Stimulated activated CD4-positive, alpha-beta T cell treated with anti-CD3 and anti-CD28 coated beads, Interleukin-12 subunit alpha, Interleukin-12 subunit beta, amount 100 ng/mL, for 24 hours (primary cell): ENCODE data around the gene FAM149B1.
"Not testable (repeated sequence)": the region's sequence is repeated elsewhere in the genome, so short reads cannot be mapped to it uniquely, and the experiment has no call there.

ENCODE experiments used
- DNase-seq, 2 experiments: peaks; one replicate each; pipeline ENCODE4 v3.0.0-alpha.2; 2020; ENCODE audit warnings: low read depth in 2 of 2

Gene FAM149B1

DNA sequence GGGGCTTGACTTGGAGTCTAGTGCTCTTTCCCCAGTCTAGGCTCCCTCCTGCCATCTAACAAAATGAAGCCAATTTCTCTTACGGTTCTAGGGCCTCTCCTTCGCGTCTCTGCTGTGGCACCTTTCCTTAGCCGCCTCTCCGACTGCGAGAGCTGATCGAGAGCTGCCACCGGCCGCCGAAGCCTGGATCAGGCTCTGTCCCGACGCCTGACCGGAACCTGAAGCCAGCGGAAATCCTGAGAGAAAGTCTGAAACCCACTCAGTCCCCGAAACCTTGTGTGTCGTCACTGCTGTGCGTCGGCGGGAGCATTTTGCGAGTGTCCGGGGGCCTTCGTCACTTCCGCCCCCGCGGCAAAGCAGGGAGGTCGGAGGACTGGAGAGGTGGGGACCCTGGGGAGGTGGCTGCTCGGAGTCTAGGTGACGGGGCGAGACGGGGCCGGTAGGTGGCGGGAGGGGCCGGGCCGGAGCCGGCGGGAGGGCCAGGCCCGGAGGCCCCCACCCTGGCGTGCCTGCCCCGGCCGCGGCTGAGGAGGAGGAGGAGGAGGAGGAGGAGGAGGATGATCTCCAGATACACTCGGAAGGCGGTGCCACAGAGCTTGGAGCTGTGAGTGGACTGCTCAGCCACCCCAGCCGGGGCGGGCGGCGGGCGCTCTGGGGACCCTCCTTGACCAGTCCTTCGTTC, at the start of gene FAM149B1, which contains the start of gene ECD:
TSS of gene FAM149B1 (plus strand) at position 337 of the 682 bp plus-strand sequence. CDS start at position 558, 221 bp downstream.
TSS of gene ECD (minus strand) at position 226 of the 682 bp plus-strand sequence. CDS start 4,071 bp downstream, outside the sequence.
- DNase-seq: peak; percentile 89 to 91

DNA sequence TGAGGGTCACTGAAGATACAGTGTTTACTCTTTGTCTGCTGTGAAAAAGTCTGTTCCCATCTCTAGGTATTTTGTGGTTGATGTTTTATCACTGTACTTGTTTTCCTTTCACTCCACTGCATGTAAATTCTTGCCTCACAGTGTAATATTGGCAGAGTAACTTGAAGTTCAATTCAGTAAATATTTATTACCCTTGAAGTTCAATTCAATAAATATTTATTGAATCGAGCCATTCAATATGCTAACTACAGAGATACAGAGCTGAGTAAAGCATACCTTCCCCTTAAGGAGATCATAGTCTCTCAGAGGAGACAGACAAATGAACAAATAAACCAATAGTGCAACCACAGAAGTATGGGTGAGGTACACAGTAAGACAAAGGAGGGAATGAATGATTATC, 48.5 kb upstream of the FAM149B1 start:
- no peak for DNase-seq

DNA sequence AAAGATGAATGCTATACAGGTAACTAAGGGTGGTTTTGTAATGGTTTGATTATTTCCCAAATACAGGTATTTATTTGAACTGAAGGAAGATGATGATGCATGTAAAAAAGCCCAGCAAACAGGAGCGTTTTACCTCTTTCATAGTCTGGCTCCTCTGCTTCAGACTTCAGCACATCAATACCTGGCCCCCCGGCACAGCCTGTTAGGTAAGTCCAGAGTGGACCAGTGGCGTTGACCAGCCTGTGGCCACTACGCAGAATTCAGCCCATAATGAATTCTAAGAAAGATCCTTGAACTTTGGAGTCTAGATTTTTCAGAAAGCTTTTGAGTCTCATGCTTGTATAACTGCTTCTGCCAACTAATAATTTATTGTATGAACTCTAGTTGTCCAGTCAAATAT, 48.0 kb upstream of the FAM149B1 start:
- DNase-seq: no peak

DNA sequence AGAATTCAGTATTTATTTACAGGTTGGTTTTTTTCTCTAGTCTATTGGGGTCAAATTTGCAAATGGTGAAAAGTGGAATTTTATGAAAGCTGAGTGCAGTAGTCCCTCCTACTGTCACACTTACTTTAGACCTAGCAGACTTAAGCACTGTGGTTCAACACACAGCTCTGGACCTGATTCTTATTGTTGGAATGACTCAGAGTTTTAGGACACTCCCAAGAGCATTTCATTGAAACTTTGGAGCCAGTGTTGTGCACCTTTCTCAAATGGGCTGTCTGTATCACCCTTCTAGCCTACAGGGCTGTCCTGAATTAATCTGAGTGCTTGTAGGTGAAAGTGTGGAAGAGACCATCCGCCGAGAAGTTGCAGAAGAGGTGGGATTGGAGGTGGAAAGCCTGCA, 41.6 kb upstream of the FAM149B1 start:
- no peak for DNase-seq

DNA sequence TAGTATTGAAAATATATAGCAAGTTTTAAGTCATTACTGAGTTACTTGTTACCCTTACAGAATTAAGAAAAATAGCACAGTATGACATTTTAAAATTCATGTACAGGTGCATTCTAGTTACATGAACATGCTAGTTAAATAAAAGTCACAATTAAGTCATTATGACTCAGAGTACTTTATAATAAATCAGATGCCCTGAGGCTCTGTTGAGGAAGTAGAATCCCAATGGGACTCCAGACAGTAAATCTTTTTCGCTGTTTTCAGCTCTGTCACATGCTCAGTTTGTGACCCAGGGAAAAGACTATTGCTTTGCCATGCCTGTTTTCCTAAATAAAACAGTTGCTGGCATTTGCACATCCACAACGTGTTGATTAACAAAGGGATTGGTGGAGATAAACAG, 36.6 kb upstream of the FAM149B1 start:
- DNase-seq: no peak

DNA sequence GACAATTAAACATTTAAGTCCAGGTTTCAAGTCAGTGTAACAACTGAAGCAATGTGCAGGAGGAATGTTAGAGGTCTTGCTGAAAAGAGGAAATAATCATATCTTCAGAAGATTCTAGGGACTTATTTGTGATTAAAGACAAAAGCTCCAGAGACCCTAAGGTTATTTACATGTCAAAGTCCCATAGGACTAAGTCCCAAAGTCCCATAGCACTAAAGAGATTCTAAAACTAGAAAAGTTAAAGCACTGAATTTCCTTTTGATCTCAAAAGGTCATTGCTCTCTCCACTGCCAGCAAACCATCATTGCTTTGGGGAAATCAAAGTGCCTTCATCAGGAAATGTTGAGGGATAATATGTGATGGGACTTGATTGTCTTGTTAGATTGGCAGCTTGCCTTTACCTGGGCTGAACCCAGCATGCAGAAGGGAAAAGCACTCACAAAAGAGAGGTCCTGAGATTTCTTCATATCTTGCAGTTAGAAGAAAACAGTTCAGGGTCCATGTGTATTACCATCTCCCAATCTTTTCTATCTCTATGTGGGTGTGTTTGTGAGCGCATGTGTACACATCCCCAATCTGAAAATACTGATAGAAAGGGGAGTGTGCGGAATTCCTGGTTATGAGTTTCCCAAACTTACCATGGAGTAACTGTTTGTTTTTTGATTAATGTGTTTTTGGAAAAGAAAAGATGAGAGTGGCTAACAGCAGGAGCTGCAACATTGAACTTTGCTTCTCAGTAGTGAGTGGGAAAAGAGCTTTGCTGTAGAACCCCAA, 35.8 kb upstream of the FAM149B1 start:
- DNase-seq: no peak

DNA sequence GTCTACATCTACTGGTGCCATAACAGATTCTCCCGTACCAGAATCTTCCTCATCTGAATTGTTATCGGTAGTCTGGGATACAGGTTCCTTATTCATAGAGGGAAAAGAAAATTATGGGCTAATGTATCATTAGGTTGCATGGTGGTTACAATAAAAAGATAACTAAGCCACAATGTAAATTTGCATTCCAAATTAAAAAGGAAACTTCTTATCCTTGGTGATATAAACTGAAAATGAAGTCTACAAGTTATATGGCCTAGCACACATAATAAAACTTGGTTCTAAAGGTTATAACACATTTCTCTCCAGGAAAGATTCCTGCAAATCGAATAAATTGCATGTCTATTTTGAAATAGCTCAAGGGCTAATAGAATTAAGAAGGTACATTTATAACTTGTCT, 33.2 kb upstream of the FAM149B1 start:
- DNase-seq: no peak

DNA sequence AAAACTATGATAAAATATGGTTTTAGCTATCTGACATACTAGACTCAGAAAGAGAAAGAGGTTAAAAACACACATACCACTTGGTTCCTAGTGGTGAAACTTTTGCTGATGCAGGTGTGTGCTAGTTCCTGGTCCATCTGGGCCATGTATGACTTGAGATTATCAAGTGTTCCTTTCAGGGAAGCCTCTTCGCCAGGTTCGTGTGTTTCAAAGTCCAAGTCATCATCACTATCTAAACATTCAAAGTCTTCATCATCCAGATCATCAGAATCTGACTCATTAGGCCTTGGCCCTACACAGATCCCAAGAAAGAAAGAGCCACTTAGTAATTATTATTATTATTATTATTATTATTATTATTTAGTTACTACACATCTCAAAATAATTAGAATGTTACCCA, 31.3 kb upstream of the FAM149B1 start:
- DNase-seq: no peak

DNA sequence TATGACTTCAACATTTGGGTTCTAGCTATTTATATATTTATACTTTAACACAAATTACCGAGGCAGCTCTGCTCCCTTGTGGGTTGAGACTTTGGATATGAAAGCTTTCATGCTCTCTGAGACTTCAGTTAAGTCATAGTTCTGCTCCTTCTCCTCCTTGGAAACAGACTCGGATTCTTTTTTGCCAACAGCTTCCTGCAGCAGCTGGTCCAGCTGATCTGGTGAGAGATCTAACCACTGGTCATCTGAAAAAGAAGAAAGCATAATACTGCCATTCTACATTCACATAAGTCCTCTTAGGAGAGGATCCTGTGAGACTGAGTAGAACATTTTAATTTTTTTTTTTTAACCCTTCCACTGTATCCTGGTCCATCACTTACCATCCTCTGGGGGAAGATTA, 28.7 kb upstream of the FAM149B1 start:
- no peak for DNase-seq

DNA sequence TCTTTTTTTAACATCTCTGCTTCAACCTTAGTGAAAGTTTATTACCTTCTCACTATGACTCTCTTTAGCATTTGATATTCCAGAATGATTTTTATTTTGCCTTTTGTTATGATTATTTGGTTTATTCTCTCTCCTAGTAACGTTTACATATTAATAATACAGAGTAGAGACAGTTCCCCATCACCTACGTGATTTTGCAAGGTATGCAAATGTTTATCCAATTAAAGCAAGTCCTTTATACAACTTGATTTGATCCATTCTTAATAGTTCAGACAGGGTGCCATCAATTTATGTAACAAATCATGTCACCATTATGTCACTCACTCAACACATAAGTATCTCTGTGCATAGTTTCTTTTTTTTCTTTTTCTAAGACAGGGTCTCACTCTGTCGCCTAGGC, 26.3 kb upstream of the FAM149B1 start:
- DNase-seq: no peak

DNA sequence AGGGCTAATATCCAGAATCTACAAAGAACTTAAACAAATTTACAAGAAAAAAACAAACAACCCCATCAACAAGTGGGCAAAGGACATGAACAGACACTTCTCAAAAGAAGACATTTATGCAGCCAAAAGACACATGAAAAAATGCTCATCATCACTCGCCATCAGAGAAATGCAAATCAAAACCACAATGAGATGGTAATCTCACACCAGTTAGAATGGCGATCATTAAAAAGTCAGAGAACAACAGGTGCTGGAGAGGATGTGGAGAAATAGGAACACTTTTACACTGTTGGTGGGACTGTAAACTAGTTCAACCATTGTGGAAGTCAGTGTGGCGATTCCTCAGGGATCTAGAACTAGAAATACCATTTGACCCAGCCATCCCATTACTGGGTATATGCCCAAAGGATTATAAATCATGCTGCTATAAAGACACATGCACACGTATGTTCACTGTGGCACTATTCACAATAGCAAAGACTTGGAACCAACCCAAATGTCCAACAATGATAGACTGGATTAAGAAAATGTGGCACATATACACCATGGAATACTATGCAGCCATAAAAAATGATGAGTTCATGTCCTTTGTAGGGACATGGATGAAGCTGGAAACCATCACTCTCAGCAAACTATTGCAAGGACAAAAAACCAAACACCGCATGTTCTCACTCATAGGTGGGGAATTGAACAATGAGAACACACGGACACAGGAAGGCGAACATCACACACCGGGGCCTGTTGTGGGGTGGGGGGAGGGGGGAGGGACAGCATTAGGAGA, 17.1 kb upstream of the FAM149B1 start:
- DNase-seq: not testable (repeated sequence)

DNA sequence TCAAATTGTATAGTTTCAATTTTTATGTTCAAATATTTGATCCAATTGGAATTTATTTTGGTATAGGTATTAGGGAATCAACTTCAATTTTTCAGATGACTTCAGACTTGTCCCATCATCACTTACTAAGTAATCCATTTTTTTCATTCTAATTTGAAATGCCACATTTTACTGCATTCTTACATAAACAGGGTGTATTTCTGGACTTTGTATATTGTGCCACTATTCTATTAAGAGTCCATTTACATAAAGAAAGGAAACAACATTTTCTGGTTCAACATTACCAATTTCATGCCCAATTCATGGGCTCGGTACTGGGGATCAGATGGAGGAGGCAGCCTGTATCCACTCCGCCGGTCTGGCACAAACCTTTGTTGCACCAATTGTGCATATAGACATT, 15.9 kb upstream of the FAM149B1 start:
- DNase-seq: no peak

DNA sequence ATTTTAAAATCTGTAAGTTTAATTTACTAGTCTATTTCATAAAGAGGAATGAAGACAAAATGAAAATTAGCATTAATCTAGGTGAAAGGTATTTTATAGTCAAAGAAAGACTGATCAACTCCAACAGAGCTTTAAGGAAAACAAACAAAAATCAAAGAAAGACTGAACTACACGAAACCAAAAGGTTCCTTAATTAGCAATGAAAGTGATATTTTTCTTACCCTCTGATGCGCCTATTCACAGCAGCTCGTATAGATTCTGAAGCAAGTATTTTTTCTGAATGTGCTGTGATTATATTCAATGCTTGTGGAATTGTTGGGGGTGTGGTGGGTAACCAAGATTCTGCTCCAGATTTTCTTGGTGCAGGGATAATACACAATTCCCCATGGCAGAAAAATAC, 11.9 kb upstream of the FAM149B1 start:
- DNase-seq: no peak

DNA sequence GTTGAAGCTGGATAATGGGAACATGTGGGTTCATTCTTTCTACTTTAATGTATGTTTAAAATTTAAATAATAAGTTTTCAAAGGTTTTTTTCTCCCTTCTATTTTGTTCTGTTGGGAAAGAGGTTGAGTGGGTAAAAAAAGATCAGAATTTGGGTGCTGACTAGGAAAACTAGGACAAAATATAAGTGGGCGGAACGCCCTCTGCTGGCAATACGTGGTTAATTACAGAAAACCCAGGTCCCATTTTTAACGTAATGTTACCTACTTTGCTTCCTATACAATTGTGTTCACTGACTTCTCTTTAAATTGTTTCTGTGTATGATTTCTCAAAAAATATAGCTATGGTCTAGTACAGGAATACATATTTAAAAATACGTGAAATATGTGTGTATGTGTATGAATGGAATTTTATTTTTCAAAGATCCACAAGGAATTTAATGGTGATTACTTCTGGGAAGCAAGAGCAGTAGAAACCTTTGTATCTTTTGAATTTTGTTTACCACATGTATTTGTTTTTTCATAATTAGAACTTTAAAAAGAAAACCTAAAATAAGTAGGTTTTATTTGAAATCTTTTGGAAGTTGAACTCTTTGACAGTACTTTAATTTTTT, 8.8 kb upstream of the FAM149B1 start:
- peak in 1 of 2 experiments; percentile 42 for DNase-seq

DNA sequence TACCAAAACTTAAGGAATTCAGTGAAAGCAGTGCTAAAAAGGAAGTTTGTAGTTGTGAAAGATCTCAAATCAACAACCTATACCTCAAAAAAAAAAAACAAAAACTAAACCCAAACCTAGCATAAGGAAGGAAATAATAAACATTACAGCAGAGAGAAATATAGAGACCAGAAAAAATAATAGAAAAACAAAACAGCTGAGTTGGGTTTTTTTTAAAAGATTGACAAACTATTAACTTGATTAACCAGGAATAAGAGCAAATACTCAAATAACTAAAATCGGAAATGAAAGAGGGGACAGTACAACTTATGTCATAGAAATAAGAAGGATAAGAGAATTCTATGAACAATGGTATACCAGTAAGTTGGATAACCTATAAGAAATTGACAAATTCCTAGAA, 6.8 kb upstream of the FAM149B1 start:
- DNase-seq: no peak

DNA sequence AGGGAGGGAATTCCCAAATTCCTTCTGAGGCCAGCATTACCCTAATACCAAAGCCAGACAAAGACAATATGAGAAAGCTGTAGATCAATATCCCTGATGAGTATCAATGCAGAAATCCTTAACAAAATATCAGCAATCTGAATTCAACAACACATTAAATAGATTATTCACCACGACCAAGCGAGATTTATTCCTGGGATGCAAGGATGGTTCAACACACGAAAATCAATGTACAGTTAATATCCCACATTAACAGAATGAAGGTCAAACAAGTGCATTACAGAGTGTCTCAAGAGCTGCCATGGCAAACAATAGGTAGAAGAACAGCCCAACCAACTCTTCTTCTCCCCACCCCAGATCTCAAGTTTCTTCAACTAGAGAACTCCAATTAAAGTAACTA, 6.3 kb upstream of the FAM149B1 start:
- no peak for DNase-seq

DNA sequence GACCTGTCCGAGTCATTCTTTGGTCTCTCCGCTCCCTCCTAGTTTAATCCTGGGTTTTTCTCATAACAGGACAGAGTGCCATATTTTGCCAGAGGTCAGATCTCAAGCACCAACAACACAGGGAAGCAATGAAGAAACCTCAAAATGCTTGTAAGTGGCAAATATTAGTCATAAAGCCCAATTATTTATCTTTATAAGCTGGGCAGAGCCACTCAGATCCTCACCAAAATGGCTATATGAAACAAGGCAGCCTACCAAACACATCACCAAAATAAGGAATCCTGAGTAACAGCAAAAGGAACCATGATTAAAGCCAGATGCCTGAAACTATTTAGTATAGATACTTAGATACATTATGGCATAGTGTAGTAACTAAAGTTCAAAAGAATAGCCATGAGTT, 4.8 kb upstream of the FAM149B1 start:
- DNase-seq: no peak

DNA sequence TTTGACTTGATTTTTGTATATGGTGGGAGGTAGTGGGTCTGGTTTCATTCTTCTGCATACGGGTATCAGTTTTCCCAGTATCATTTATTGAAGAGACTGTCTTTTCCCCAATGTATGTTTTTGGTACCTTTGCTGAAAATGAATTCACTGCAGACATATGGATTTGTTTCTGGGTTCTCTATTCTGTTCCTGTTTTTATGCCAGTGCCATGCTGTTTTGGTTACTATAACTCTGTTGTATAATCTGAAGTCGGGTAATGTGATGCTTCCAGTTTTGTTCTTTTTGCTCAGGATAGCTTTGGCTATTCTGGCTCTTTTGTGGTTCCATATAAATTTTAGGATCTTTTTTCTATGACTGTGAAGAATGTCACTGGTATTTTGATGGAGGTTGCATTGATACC, 947 bp upstream of the FAM149B1 start:
- DNase-seq: no peak

DNA sequence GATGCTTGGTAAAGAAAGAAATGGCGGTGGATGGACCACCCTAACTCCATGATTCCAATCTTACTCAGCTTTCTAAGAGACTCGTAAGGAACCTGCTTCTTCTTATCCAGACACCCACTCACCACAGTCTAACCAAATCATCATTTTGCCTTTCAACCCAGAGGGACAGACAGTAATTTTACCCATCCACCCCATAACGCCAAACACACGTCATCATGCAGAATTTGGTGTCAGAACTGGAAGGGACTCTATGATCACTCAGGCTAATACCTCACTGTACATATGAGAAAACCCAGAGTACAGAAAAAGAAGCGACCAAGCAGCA, 499 bp upstream of the FAM149B1 start:
- no peak for DNase-seq

DNA sequence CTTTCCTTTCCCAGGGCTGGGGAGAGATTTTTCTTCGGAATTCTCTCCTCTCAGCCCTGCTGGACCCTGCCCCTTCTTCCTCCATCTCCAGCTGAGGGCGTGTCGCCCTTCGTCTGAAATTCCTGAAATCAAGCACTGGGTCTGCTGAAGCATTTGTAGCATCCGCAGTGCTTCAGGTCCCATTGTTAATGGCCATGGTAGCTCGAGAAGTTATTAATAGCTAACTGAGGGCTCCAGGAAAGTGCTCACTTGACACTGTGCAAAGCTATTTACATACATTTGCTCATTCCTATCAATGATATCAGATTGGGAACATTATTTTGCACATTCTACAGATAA, 515 bp downstream of the FAM149B1 start:
- DNase-seq: no peak

DNA sequence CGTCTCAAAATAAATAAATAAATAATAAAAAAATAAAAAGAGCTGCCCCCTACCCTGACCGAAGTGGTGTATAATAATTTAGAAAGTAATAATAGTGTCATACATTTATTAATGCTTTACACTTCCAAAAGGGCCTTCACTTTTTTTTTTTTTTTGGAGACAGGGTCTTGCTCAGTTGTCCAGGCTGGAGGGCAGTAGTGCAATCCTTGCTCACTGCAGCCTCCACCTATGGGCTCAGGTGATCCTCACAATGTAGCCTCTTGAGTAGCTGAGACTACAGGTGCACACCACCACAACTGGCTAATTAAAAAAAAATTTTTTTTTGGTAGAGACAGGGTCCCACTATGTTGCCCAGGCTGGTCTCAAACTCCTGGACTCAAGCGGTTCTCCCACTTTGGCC, 1.4 kb downstream of the FAM149B1 start:
- no peak for DNase-seq

DNA sequence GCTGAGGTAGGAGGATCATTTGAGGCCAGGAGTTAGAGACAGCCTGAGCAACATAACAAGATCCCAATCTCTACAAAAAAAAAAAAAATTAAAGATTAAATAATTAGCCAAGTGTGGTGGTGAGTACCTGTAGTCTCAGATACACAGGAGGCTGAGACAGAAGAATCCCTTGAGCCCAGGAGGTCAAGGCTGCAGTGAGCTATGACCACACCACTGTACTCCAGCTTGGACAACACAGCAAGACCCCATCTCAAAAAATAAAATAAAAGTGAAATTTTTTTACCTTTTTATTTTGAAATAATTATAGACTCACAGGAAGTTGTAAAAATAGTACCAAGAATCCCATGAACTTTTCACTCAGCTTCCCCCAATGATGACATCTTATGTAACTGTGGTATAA, 4.9 kb downstream of the FAM149B1 start:
- DNase-seq: no peak
